H4 (cell line): ENCODE measurements around the gene MROH2A. TPM values are rescaled to one million over a fixed set of nuclear protein-coding genes. Genes with fewer than 3 reads are reported as not detected.

Experiments
- DNase-seq: peaks from one replicate; pipeline ENCODE4 v3.0.0-alpha.2; 2015; ENCODE audit warnings: low spot score
- total RNA-seq: library from RNA; depleted of rRNA; stranded (reverse); fragments of >200 nt; shearing (Covaris generic); gene quantifications from 2 replicates; pipeline ENCODE4 v1.2.3, GENCODE V29; 2014

Gene MROH2A
- total RNA-seq, 1 experiment from 2014 or later, result 0.02 TPM

DNA sequence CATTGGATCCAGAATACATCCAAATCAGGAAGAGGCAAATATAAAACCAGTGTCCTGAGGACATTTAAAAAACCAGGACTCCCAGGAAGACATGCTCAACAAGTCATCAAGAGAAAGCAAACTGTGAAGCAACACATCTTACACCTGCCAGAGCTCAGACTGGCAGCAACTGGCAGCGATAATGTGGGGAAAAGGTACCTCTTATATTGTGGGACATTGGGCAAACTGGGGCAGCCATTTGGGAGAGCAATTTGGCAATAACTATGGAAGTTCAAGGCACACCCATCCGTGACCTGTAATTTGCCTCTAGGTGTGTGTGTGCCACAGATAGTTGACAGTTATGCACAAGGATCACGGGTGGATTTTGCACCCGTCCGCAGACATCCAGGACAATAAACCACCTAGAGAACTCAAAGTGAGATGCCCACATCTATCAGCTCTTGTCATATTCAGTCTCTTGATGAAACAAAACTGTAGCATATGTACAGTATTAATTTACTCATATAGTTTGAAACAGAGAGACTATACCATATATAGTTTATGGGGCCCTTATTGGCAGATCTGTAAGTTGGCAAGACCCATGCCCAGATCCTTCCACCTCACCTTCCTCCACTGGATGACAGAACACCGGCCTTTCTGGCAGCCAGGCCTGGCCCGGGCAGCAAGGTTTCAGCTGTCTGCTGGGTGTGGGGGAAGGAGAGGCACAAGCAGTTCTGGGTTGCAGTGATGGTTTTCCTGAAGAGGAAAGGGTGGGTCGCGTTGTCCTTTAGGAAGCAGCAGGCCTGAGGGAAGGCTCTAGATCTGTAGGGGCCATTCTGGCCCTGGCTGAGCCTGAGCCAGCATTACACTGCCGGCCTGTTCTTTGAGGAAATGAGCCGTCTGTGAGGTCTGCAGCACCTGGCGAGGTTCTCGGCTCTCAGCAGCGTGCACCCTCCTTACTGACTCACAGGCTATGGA, 57.4 kb downstream of the MROH2A start:
- DNase-seq, result no peak

DNA sequence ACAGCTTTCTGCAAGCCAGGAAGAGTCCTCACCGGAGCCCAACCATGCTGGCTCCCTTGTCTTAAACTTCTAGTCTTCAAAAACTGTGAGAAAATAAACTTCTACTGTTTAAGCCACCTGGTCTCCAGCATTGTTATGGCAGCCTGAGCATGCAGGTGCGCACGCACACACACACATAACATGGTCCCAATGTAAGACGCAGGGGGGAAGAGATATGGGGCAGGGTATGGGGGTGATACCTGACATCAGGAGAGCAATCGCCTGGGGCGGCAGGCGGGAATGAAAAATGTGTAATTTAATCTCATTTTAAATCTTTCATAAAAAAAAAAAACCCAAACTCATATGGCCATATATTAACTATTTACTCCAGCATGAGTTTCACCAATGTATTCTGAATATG, 58.2 kb downstream of the MROH2A start:
- DNase-seq, result no peak

DNA sequence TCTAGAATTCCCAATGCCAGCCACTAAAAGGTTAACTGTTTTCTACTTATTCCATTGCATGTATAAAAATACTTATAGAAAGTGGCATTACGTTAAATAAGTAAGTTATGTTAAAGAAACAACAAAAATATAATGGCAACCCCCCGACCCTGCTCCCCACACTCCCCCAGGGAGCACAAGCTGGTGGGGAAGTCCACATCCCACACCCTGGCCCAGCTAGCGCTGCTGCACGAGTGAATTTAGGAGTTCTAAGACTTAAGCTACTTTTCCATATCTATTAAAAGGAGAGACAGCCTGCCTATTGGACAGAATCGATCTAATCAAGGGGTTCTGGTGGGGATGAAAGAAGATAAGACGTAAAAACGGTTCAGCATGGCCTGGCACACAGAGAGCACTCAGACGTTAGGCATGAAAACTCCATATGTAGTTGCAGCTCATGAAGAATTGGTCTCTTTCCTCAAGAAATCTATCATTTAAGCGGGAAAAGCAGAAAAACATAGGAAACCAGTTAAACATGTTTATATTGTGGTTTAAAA, 59.6 kb downstream of the MROH2A start:
- DNase-seq, result no peak

GRCh38 chr2:233838251-233838650, 60.1 kb downstream of the MROH2A start:
- no peak for DNase-seq

- no peak for DNase-seq
Observed at GRCh38 chr2:233838726-233839446, 60.8 kb downstream of the MROH2A start.

- DNase-seq, result no peak
Observed at GRCh38 chr2:233839447-233839820, 61.3 kb downstream of the MROH2A start.

DNA sequence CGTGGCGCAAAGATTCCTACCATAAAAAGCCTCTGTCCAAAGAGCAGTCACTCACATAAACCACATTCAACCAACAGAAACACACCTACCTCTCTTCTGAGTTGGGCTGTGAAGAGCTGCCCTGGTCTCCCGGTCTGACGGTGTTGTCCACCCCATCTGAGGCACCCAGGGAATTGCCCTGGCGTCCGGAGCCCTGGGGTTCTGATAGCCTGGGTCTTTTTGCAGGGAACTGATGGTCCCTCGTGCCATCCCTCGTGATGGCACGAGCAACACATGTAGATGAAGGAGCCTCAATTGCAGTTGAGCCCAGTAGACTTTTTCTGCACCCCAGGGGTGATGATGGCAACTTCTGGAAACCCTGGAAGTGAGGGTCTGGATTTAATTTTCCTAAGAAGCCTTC, 62.4 kb downstream of the MROH2A start:
- no peak for DNase-seq

- no peak for DNase-seq
Observed at GRCh38 chr2:233841183-233841582, 63.1 kb downstream of the MROH2A start.

DNA sequence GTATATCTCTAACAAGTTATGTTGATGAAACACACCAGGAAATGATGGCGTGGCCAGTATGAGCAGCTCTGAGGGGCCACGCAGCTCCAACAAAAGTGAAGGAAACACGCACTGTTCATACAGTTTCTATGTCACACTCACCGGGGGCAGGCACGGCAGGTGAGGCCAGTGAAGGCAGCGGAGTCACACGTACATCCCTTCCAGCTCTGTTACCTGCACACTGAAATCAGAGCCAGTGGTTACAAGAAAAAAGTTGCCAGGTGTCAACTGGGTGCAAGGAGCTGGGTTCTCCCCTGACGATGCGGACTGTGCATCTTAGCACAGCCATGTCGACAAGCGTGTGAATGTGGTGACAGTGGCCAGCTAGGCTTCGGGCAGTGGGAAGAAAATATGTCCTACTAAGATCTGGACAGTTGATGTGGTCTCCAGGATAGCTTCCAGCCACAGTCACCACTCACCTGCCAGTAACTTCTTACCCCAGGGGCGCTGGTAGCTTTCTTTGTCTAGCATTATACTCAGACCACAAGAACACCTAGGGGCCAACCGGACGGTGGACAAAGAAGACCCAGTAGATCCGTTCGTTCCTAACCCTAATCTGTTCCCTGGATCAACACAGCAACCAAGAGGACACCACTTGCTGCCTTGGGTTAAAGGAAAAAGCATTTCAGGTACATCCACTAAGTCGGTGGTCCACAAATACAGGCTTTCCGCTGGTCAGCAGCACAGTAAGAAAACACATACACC, 66.1 kb downstream of the MROH2A start:
- DNase-seq, result no peak

DNA sequence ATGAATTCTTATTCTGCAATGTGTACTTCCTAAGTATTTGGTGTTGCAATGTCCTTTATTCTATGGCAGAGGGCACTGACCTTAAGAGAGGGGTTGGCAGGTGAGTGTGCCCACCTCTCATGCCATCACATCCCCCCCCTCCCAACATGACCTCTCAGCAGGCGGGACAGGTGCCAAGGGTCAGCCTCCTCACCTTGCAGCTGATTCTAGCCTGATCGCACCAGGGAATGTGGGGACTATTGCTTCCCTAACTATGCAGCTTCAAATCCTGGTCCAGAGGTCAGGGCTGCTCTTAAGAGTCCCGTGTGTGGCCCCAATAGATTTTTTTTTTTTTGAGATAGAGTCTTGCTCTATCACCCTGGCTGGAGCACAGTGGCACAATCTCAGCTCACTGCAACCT, 66.7 kb downstream of the MROH2A start:
- DNase-seq, result no peak

DNA sequence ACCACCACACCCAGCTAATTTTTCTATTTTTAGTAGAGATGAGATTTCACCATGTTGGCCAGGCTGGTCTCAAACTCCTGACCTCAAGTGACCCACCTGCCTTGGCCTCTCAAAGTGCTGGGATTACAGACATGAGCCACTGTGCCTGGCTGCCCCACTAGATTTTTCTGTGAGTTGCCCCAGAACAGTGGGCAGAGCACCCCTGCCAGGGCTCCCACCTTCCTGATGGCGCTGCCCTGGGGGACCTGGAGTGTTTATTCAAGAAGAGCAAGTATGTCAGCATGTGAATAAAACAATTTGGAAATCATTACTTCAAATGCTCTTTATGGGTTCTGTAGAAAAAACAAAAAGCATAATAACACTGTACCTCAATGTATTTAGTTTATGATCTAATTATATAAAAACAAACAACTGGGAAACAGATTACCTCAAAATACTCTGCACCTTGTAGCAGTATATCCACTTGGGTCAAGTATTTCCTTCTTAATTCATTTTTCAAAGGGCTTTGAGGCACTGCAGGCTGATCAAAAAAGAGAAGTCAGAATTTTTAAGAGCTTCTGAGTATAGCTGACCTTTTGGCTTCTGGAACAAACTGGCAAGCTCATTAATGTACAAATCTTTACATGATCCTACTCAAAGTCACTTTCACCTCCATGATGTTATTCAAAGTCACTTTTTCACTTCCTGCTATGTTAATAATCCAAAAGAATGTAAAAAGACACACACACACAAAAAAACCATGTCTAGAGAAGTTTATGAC, 67.4 kb downstream of the MROH2A start:
- no peak for DNase-seq

- DNase-seq, result no peak
Observed at GRCh38 chr2:233846387-233847247, 68.5 kb downstream of the MROH2A start.

GRCh38 chr2:233847248-233847898, 69.2 kb downstream of the MROH2A start:
- no peak for DNase-seq

DNA sequence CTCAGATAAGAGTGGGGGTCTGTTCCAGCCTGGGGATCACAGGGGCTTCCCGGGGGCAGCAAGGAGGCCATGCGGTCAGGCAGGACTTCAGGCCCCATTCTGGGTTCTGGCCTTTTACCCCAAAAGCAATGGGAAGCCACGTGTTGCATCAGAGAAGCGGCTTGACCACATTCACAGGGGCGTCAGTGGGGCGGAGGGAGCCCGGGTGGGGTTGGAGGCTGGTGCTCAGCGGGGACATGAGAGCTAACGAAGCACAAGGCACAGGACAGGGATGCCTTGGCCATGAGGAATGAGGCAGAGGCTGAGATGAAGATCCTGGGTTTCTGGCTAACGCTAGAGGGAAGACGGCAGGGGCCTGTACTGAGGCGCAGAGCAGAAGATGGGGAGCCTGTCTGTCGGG, 70.1 kb downstream of the MROH2A start:
- no peak for DNase-seq

GRCh38 chr2:233849607-233850271, 71.6 kb downstream of the MROH2A start:
- DNase-seq, result no peak

GRCh38 chr2:233850745-233851144, 72.6 kb downstream of the MROH2A start:
- no peak for DNase-seq

DNA sequence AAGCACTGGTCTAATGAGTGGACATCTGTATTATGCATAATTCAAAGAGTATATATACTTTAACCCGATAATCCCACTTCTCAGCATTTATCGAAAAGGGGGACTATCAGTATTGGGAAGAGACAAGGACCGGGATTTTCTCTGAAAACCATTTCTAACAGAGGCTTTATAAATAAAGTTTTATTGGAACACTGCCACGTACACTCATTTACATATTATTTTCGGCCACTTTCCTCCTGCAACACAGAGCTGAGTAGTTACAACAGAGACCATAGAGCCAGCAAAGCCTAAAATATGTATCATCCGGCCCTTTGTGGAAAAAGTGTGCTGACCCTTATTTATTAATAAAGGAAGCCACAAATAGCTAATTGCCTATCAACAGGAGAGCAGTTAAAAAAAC, 73.0 kb downstream of the MROH2A start:
- no peak for DNase-seq

DNA sequence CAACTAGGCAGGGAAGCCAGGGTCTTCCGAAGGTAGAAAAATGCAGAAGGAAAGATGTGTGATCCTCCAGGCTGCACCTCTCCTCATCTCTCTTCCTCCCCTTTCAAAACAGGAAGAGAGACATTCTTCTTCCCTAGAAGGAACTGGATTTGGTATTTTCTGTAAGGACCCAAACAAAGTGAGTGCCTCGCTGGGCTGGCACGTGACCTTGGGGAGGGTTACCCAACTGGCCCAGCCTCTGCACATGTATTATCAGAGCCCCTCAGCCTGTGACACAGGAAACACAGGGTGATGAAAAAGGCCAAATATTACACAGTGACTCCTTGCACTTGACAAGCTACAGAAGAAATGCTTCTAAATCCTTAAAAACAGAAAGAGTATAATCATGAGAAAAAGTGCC, 73.9 kb downstream of the MROH2A start:
- DNase-seq, result peak; percentile 49

DNA sequence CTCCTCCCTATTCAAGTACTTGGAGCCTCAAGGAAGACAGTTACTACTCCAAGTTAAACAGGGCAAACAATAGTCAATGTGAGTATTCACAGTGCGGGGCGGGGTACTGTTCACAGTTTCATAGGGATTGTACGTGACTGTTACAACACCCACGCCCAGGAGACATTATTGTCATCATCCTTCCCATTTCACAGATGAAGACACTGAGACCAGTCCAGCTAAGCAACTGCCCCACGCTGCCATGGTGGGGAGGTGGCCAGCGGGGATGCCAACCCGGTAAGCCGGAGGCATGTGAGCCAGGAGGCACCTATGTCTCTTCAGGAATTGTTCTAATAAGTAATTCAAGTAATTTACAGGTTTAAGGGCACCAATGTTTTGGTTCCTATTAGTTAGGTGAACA, 75.2 kb downstream of the MROH2A start:
- peak; percentile 7 for DNase-seq
